Stomach smooth muscle (tissue), 2 donors: ENCODE measurements around the gene VAT1.
A peak's percentile ranks its signal among the peaks of the same experiment; 100 is the strongest.
"Not testable (repeated sequence)": the region's sequence is repeated elsewhere in the genome, so short reads cannot be mapped to it uniquely, and the experiment has no call there.

Source experiments
- H3K27ac ChIP-seq: one replicate; pipeline ENCODE4 v1.7.0; 2013; ENCODE audit warnings: mild to moderate bottlenecking, low read length, inconsistent platforms
- H3K27me3 ChIP-seq, 2 donors: one replicate each; pipeline ENCODE4 v1.7.0; 2013; ENCODE audit warnings: low read length in 2 of 2; ENCODE audit not compliant: insufficient read depth in 2 of 2, control insufficient read depth in 1 of 2
- H3K36me3 ChIP-seq, 2 donors: one replicate each; pipeline ENCODE4 v1.7.0; 2013; ENCODE audit warnings: low read length in 2 of 2; ENCODE audit not compliant: control insufficient read depth in 2 of 2, insufficient read depth in 2 of 2
- H3K4me1 ChIP-seq: one replicate; pipeline ENCODE4 v1.7.0; 2013; ENCODE audit warnings: low read length; ENCODE audit not compliant: control insufficient read depth, insufficient read depth
- H3K4me3 ChIP-seq, 2 donors: one replicate each; pipeline ENCODE4 v1.7.0; 2013; ENCODE audit warnings: low read length in 2 of 2
- H3K9ac ChIP-seq, 2 donors: one replicate each; pipeline ENCODE4 v1.7.0; 2013; ENCODE audit warnings: low read length in 2 of 2, mild to moderate bottlenecking in 1 of 2
- H3K9me3 ChIP-seq, 2 donors: one replicate each; pipeline ENCODE4 v1.7.0; 2013; ENCODE audit warnings: low read length in 2 of 2; ENCODE audit not compliant: control insufficient read depth in 2 of 2
- donor health status: healthy.
- donor health status: Pancreatic carcinoma.

VAT1 gene

GRCh38 chr17:43021741-43022512 lies at the start of gene VAT1:
Gene VAT1 (minus strand): TSS chr17:43022385. CDS start chr17:43022322, 63 bp downstream.
- H3K27ac ChIP-seq: peak within 1 kb of the TSS; percentile 62
- no peaks in the 10 kb centered on the region for H3K9me3 ChIP-seq
- peak within 1 kb of the TSS; percentile 78 to 98 for H3K4me3 ChIP-seq
- peak within 1 kb of the TSS; percentile 72 to 74 for H3K9ac ChIP-seq
- H3K4me1 ChIP-seq: peaks cover 34% of the 10 kb centered on the region
- H3K36me3 ChIP-seq: peaks cover 6 to 9% of the 10 kb centered on the region in 2 donors
- H3K27me3 ChIP-seq: no peaks in the 10 kb centered on the region

GRCh38 chr17:43070872-43071271 lies 48.7 kb upstream of the VAT1 start:
- Histone ChIP-seq H3K4me1 (no peaks in the 10 kb centered on the region), H3K36me3 (peaks cover 0 to 4% of the 10 kb centered on the region in 2 donors), H3K9ac (no peak overlapping the region)

GRCh38 chr17:43070257-43070656 lies 48.1 kb upstream of the VAT1 start:
- Histone ChIP-seq H3K36me3 (peaks cover 0 to 4% of the 10 kb centered on the region in 2 donors), H3K9ac (no peak overlapping the region), H3K4me1 (no peaks in the 10 kb centered on the region), H3K27me3 (no peaks in the 10 kb centered on the region), H3K27ac (no peak overlapping the region), H3K9me3 (no peaks in the 10 kb centered on the region), H3K4me3 (no peak overlapping the region)

More at GRCh38 chr17:43070872-43071271, 48.7 kb upstream of the VAT1 start:
- Histone ChIP-seq H3K27ac (no peak overlapping the region), H3K4me3 (no peak overlapping the region), H3K9me3 (no peaks in the 10 kb centered on the region), H3K27me3 (no peaks in the 10 kb centered on the region)

- Histone ChIP-seq H3K9me3 (no peaks in the 10 kb centered on the region), H3K27me3 (no peaks in the 10 kb centered on the region), H3K36me3 (peaks cover 0 to 4% of the 10 kb centered on the region in 2 donors), H3K4me1 (no peaks in the 10 kb centered on the region), H3K4me3 (no peak overlapping the region), H3K9ac (no peak overlapping the region), H3K27ac (no peak overlapping the region)
Measured at GRCh38 chr17:43069368-43069898, 47.2 kb upstream of the VAT1 start.

- Histone ChIP-seq H3K4me3 (no peak overlapping the region), H3K27ac (no peak overlapping the region), H3K36me3 (peaks cover 0 to 4% of the 10 kb centered on the region in 2 donors), H3K9me3 (no peaks in the 10 kb centered on the region), H3K27me3 (no peaks in the 10 kb centered on the region), H3K4me1 (no peaks in the 10 kb centered on the region), H3K9ac (no peak overlapping the region)
Measured at GRCh38 chr17:43068570-43069367, 46.6 kb upstream of the VAT1 start.

GRCh38 chr17:43062984-43063638 lies 40.9 kb upstream of the VAT1 start:
- Histone ChIP-seq H3K9me3 (no peaks in the 10 kb centered on the region), H3K27ac (no peak overlapping the region), H3K4me3 (no peak overlapping the region), H3K9ac (no peak overlapping the region), H3K27me3 (no peaks in the 10 kb centered on the region), H3K4me1 (no peaks in the 10 kb centered on the region), H3K36me3 (no peaks in the 10 kb centered on the region)

- no peak overlapping the region for H3K27ac ChIP-seq
Measured at GRCh38 chr17:43056051-43056450, 33.9 kb upstream of the VAT1 start.

GRCh38 chr17:43053008-43053407 lies 30.8 kb upstream of the VAT1 start:
- not testable (repeated sequence) for H3K9me3 ChIP-seq, H3K4me3 ChIP-seq, H3K27ac ChIP-seq, H3K36me3 ChIP-seq, H3K4me1 ChIP-seq, H3K27me3 ChIP-seq, H3K9ac ChIP-seq

More at GRCh38 chr17:43056051-43056450, 33.9 kb upstream of the VAT1 start:
- Histone ChIP-seq H3K9me3 (no peaks in the 10 kb centered on the region), H3K4me3 (no peak overlapping the region), H3K27me3 (no peaks in the 10 kb centered on the region), H3K4me1 (no peaks in the 10 kb centered on the region), H3K36me3 (peaks cover 0 to 2% of the 10 kb centered on the region in 2 donors), H3K9ac (no peak overlapping the region)

GRCh38 chr17:43051969-43052368 lies 29.8 kb upstream of the VAT1 start:
- no peak overlapping the region for H3K4me3 ChIP-seq
- H3K27ac ChIP-seq: no peak overlapping the region
- H3K36me3 ChIP-seq: peaks cover 0 to 4% of the 10 kb centered on the region in 2 donors
- no peaks in the 10 kb centered on the region for H3K9me3 ChIP-seq
- H3K9ac ChIP-seq: no peak overlapping the region
- H3K4me1 ChIP-seq: no peaks in the 10 kb centered on the region
- H3K27me3 ChIP-seq: no peaks in the 10 kb centered on the region

- H3K27me3 ChIP-seq: no peaks in the 10 kb centered on the region
- no peak overlapping the region for H3K9ac ChIP-seq
- no peaks in the 10 kb centered on the region for H3K4me1 ChIP-seq
- H3K9me3 ChIP-seq: no peaks in the 10 kb centered on the region
- peaks cover 0 to 6% of the 10 kb centered on the region in 2 donors for H3K36me3 ChIP-seq
- no peak overlapping the region for H3K4me3 ChIP-seq
- no peak overlapping the region for H3K27ac ChIP-seq
Measured at GRCh38 chr17:43044024-43044423, 21.8 kb upstream of the VAT1 start.
